WTC11 (cell line): ENCODE measurements around the gene KCNQ4. TPM values are rescaled to one million over a fixed set of nuclear protein-coding genes. Genes with fewer than 3 reads are reported as not detected.

Source experiments
- AFF4 ChIP-seq: sonication (generic); formaldehyde crosslinking; IDR thresholded peaks from 2 replicates; pipeline ENCODE4 v1.8.1; 2023; ENCODE audit warnings: mild to moderate bottlenecking, missing genetic modification reagents, borderline replicate concordance
- ATF1 ChIP-seq: sonication (generic); formaldehyde crosslinking; IDR thresholded peaks from 2 replicates; pipeline ENCODE4 v1.8.1; 2023; ENCODE audit warnings: mild to moderate bottlenecking, moderate library complexity, missing genetic modification reagents
- CBFB ChIP-seq: sonication (generic); formaldehyde crosslinking; IDR thresholded peaks from 2 replicates; pipeline ENCODE4 v1.8.1; 2022; ENCODE audit warnings: mild to moderate bottlenecking, low read depth, missing genetic modification reagents
- CREM ChIP-seq: sonication (generic); formaldehyde crosslinking; IDR thresholded peaks from 2 replicates; pipeline ENCODE4 v1.8.1; 2022; ENCODE audit warnings: mild to moderate bottlenecking, missing genetic modification reagents, moderate library complexity
- CTCF ChIP-seq: fragments of 200-600 bp; IDR thresholded peaks from 2 replicates; pipeline ENCODE4 v1.8.0; 2022; ENCODE audit warnings: antibody characterized with exemption
- E2F4 ChIP-seq: sonication (generic); formaldehyde crosslinking; IDR thresholded peaks from 2 replicates; pipeline ENCODE4 v1.8.1; 2022; ENCODE audit warnings: low read depth, mild to moderate bottlenecking, moderate library complexity, missing genetic modification reagents, borderline replicate concordance
- FOXJ3 ChIP-seq: sonication (generic); formaldehyde crosslinking; IDR thresholded peaks from 2 replicates; pipeline ENCODE4 v1.9.0; 2021; ENCODE audit warnings: missing genetic modification reagents, mild to moderate bottlenecking, borderline replicate concordance
- FOXK1 ChIP-seq: sonication (generic); formaldehyde crosslinking; IDR thresholded peaks from 2 replicates; pipeline ENCODE4 v1.8.0; 2022; ENCODE audit warnings: mild to moderate bottlenecking, moderate library complexity, missing genetic modification reagents
- GTF2I ChIP-seq: fragments of 250-450 bp; sonication (Bioruptor Pico); conservative IDR thresholded peaks from 2 replicates; pipeline ENCODE4 v1.4.0; 2021; ENCODE audit warnings: mild to moderate bottlenecking
- HMGXB4 ChIP-seq: sonication (generic); formaldehyde crosslinking; IDR thresholded peaks from 2 replicates; pipeline ENCODE4 v1.8.1; 2023; ENCODE audit warnings: mild to moderate bottlenecking, moderate library complexity, missing genetic modification reagents
- MLX ChIP-seq: sonication (generic); formaldehyde crosslinking; IDR thresholded peaks from 2 replicates; pipeline ENCODE4 v1.8.1; 2023; ENCODE audit warnings: mild to moderate bottlenecking, missing genetic modification reagents, moderate library complexity
- MXD4 ChIP-seq: fragments of 250-450 bp; sonication (Bioruptor Pico); IDR thresholded peaks from 2 replicates; pipeline ENCODE4 v1.8.0; 2021; ENCODE audit warnings: mild to moderate bottlenecking, moderate library complexity, borderline replicate concordance
- NFYB ChIP-seq: sonication (generic); formaldehyde crosslinking; conservative IDR thresholded peaks from 2 replicates; pipeline ENCODE4 v1.8.0; 2022; ENCODE audit warnings: low read depth, missing genetic modification reagents
- PRRX2 ChIP-seq: fragments of 250-450 bp; sonication (Bioruptor Pico); IDR thresholded peaks from 2 replicates; pipeline ENCODE4 v1.8.0; 2021; ENCODE audit warnings: mild to moderate bottlenecking
- RELA ChIP-seq: sonication (generic); formaldehyde crosslinking; IDR thresholded peaks from 2 replicates; pipeline ENCODE4 v1.8.1; 2022; ENCODE audit warnings: missing genetic modification reagents, mild to moderate bottlenecking, borderline replicate concordance
- SMAD4 ChIP-seq: sonication (generic); formaldehyde crosslinking; IDR thresholded peaks from 2 replicates; pipeline ENCODE4 v1.8.0; 2022; ENCODE audit warnings: mild to moderate bottlenecking, missing genetic modification reagents
- STAT6 ChIP-seq: sonication (generic); formaldehyde crosslinking; conservative IDR thresholded peaks from 2 replicates; pipeline ENCODE4 v1.8.1; 2023; ENCODE audit warnings: mild to moderate bottlenecking, low read depth, missing genetic modification reagents, moderate library complexity
- TCF7 ChIP-seq: sonication (generic); formaldehyde crosslinking; IDR thresholded peaks from 2 replicates; pipeline ENCODE4 v1.8.0; 2022; ENCODE audit warnings: mild to moderate bottlenecking, low read depth, missing genetic modification reagents, moderate library complexity
- TP53 ChIP-seq: sonication (generic); formaldehyde crosslinking; IDR thresholded peaks from 2 replicates; pipeline ENCODE4 v1.8.1; 2023; ENCODE audit warnings: mild to moderate bottlenecking, missing genetic modification reagents
- ZBTB43 ChIP-seq: sonication (generic); formaldehyde crosslinking; IDR thresholded peaks from 2 replicates; pipeline ENCODE4 v1.8.1; 2023; ENCODE audit warnings: mild to moderate bottlenecking, missing genetic modification reagents
- ZNF121 ChIP-seq: sonication (generic); formaldehyde crosslinking; IDR thresholded peaks from 2 replicates; pipeline ENCODE4 v1.8.0; 2023; ENCODE audit warnings: missing genetic modification reagents
- ZNF219 ChIP-seq: sonication (generic); formaldehyde crosslinking; IDR thresholded peaks from 2 replicates; pipeline ENCODE4 v1.8.0; 2023; ENCODE audit warnings: missing genetic modification reagents, mild to moderate bottlenecking, borderline replicate concordance
- ZNF232 ChIP-seq: sonication (generic); formaldehyde crosslinking; IDR thresholded peaks from 2 replicates; pipeline ENCODE4 v1.8.0; 2022; ENCODE audit warnings: mild to moderate bottlenecking, missing genetic modification reagents
- ZNF396 ChIP-seq: fragments of 250-450 bp; sonication (Bioruptor Pico); IDR thresholded peaks from 2 replicates; pipeline ENCODE4 v1.8.0; 2021; ENCODE audit warnings: mild to moderate bottlenecking, moderate library complexity, borderline replicate concordance
- ZNF416 ChIP-seq: fragments of 250-450 bp; sonication (Bioruptor Pico); IDR thresholded peaks from 2 replicates; pipeline ENCODE4 v1.9.0; 2021; ENCODE audit warnings: mild to moderate bottlenecking, inconsistent platforms
- ZNF423 ChIP-seq: fragments of 250-450 bp; sonication (Bioruptor Pico); IDR thresholded peaks from 2 replicates; pipeline ENCODE4 v2.1.2; 2022; ENCODE audit warnings: mild to moderate bottlenecking, moderate library complexity
- total RNA-seq: library from RNA; stranded (reverse); gene quantifications from 3 replicates; pipeline ENCODE4 v1.2.3, GENCODE V29; 2021

The KCNQ4 gene
- total RNA-seq, 1 experiment from 2014 or later, result 4.0 TPM

- no peak; the same call in 1 of the 2 replicates for TF ChIP-seq FOXK1 (CRISPR knock-in tag)
- no peak for TF ChIP-seq TCF7 (CRISPR knock-in tag)
- TF ChIP-seq GTF2I (CRISPR knock-in tag), result no peak
- no peak for TF ChIP-seq ZNF396 (CRISPR knock-in tag)
- TF ChIP-seq CTCF, result no peak
- TF ChIP-seq SMAD4, result no peak
- peak; percentile 76 for TF ChIP-seq NFYB (CRISPR knock-in tag)
- 0 out of 2 replicates have a peak, but pooled peaks have one; percentile 25 for TF ChIP-seq CREM (CRISPR knock-in tag)
- TF ChIP-seq HMGXB4 (CRISPR knock-in tag), result peak; percentile 66; the same call in 1 of the 2 replicates
- no peak for TF ChIP-seq MXD4 (CRISPR knock-in tag)
- no peak for TF ChIP-seq ZNF416
- no peak for TF ChIP-seq ZBTB43 (CRISPR knock-in tag)
- TF ChIP-seq ZNF423 (CRISPR knock-in tag), result no peak
- no peak for TF ChIP-seq MLX (CRISPR knock-in tag)
- no peak for TF ChIP-seq AFF4 (CRISPR knock-in tag)
- no peak for TF ChIP-seq CBFB
- no peak for TF ChIP-seq E2F4 (CRISPR knock-in tag)
- peak; percentile 86 for TF ChIP-seq ZNF121 (CRISPR knock-in tag)
- TF ChIP-seq ZNF219, result no peak
- no peak for TF ChIP-seq ATF1 (CRISPR knock-in tag)
- no peak for TF ChIP-seq TP53 (CRISPR knock-in tag)
- TF ChIP-seq ZNF232, result no peak
- no peak for TF ChIP-seq RELA (CRISPR knock-in tag)
- no peak for TF ChIP-seq PRRX2 (CRISPR knock-in tag)
- TF ChIP-seq STAT6 (CRISPR knock-in tag), result no peak
- no peak for TF ChIP-seq FOXJ3
Measured at GRCh38 chr1:40862008-40862863, 78.6 kb downstream of the KCNQ4 start, which contains the start of gene CITED4 (continued).
